IMR-90 (cell line): ENCODE data around the gene REXO5. TPM values are rescaled to one million over a fixed set of nuclear protein-coding genes. Genes with fewer than 3 reads are reported as not detected.

ENCODE experiments used
- ATAC-seq: fragments of 200-7000 bp; cut with Tn5 transposase; 2 replicates; pipeline ENCODE4 v1.9.1; 2020; ENCODE audit warnings: low read depth, mild to moderate bottlenecking, moderate library complexity
- BruUV-seq: library from RNA; stranded (reverse); fragments of 400-500 nt; replicated peaks from 2 replicates; lab custom pipeline; 2021; lab: Mats Ljungman, UMichigan
- CTCF ChIA-PET: fragments of 300-600 bp; formaldehyde crosslinking; extraction: SDS; loops from one replicate; lab custom pipeline; 2021; ENCODE audit warnings: antibody characterized with exemption; lab: Yijun Ruan, JAX
- POLR2A ChIA-PET: fragments of 300-600 bp; sonication (Branson Sonifier 250); formaldehyde crosslinking; loops from one replicate; lab custom pipeline; 2022; ENCODE audit warnings: antibody characterized with exemption; ENCODE audit not compliant: unreplicated experiment; lab: Charles Lee
- DNase-seq: peaks from one replicate; pipeline ENCODE4 v3.0.0; 2013
- H2AFZ ChIP-seq: replicated peaks from 2 replicates; pipeline ENCODE3; 2013; ENCODE audit warnings: low read length, mild to moderate bottlenecking; ENCODE audit not compliant: poor library complexity
- H2AK5ac ChIP-seq: 2 replicates; pipeline ENCODE4 v1.6.1; 2013; ENCODE audit warnings: low read depth, low read length, inconsistent platforms
- H2AK9ac ChIP-seq: replicated peaks from 2 replicates; pipeline ENCODE3; 2013; ENCODE audit warnings: mild to moderate bottlenecking, low read depth, low read length, moderate library complexity; ENCODE audit not compliant: poor library complexity
- H2BK120ac ChIP-seq: 2 replicates; pipeline ENCODE4 v1.6.1; 2013; ENCODE audit warnings: low read depth, low read length, inconsistent platforms
- H2BK15ac ChIP-seq: 3 replicates; pipeline ENCODE4 v1.6.1; 2013; ENCODE audit warnings: low read depth, low read length, inconsistent platforms
- H2BK20ac ChIP-seq: 2 replicates; pipeline ENCODE4 v1.6.1; 2013; ENCODE audit warnings: low read depth, mild to moderate bottlenecking, inconsistent platforms, low read length, moderate library complexity
- H2BK5ac ChIP-seq: 2 replicates; pipeline ENCODE4 v1.6.1; 2013; ENCODE audit warnings: mild to moderate bottlenecking, low read depth, low read length, inconsistent platforms; ENCODE audit not compliant: poor library complexity, severe bottlenecking
- H3K14ac ChIP-seq: replicated peaks from 2 replicates; pipeline ENCODE4 v1.6.1; 2013; ENCODE audit warnings: low read depth, low read length, inconsistent platforms
- H3K18ac ChIP-seq: 2 replicates; pipeline ENCODE4 v1.6.1; 2013; ENCODE audit warnings: low read depth, low read length, control low read depth
- H3K23ac ChIP-seq: 2 replicates; pipeline ENCODE4 v1.6.1; 2013; ENCODE audit warnings: low read depth, low read length, inconsistent platforms
- H3K27ac ChIP-seq: 2 replicates; pipeline ENCODE4 v1.5.1; 2013; ENCODE audit warnings: mild to moderate bottlenecking, control low read depth, low read length; ENCODE audit not compliant: insufficient read depth
- H3K27me3 ChIP-seq: 2 replicates; pipeline ENCODE4 v1.6.1; 2013; ENCODE audit warnings: low read length; ENCODE audit not compliant: control insufficient read depth, insufficient read depth
- H3K36me3 ChIP-seq: 2 replicates; pipeline ENCODE4 v1.6.1; 2013; ENCODE audit warnings: low read length, mixed read lengths; ENCODE audit not compliant: control insufficient read depth, insufficient read depth
- H3K4ac ChIP-seq: 2 replicates; pipeline ENCODE4 v1.6.1; 2013; ENCODE audit warnings: low read depth, low read length, inconsistent platforms
- H3K4me1 ChIP-seq: 2 replicates; pipeline ENCODE4 v1.6.1; 2013; ENCODE audit warnings: low read length, mixed read lengths; ENCODE audit not compliant: control insufficient read depth, insufficient read depth
- H3K4me2 ChIP-seq: 2 replicates; pipeline ENCODE4 v1.6.1; 2013; ENCODE audit warnings: low read depth, mild to moderate bottlenecking, control low read depth, low read length, moderate library complexity
- H3K4me3 ChIP-seq: 2 replicates; pipeline ENCODE4 v1.5.1; 2013; ENCODE audit warnings: low read depth, mild to moderate bottlenecking, control low read depth, low read length, moderate library complexity; ENCODE audit not compliant: insufficient read depth
- H3K56ac ChIP-seq: 2 replicates; pipeline ENCODE4 v1.6.1; 2013; ENCODE audit warnings: low read length, inconsistent platforms; ENCODE audit not compliant: insufficient read depth; ENCODE audit errors: extremely low read depth
- H3K79me1 ChIP-seq, 2 experiments: 2 replicates each; pipeline ENCODE4 v1.6.1; 2013; ENCODE audit warnings: low read length in 2 of 2, inconsistent platforms in 1 of 2, low read depth in 1 of 2
- H3K9ac ChIP-seq: 2 replicates; pipeline ENCODE4 v1.6.1; 2013; ENCODE audit warnings: low read depth, low read length, control low read depth
- H3K9me1 ChIP-seq: 2 replicates; pipeline ENCODE4 v1.6.1; 2013; ENCODE audit warnings: low read length, inconsistent platforms; ENCODE audit not compliant: insufficient read depth
- H3K9me3 ChIP-seq: 2 replicates; pipeline ENCODE4 v1.6.1; 2013; ENCODE audit warnings: low read length; ENCODE audit not compliant: control insufficient read depth, insufficient read depth
- H4K20me1 ChIP-seq: 2 replicates; pipeline ENCODE4 v1.6.1; 2013; ENCODE audit warnings: low read length, inconsistent platforms; ENCODE audit not compliant: insufficient read depth
- H4K5ac ChIP-seq: 2 replicates; pipeline ENCODE4 v1.6.1; 2013; ENCODE audit warnings: mild to moderate bottlenecking, low read depth, low read length, control low read depth
- H4K8ac ChIP-seq, 2 experiments: 2 replicates each; pipeline ENCODE4 v1.6.1; 2013; ENCODE audit warnings: low read depth in 2 of 2, low read length in 2 of 2, control low read depth in 1 of 2, inconsistent platforms in 1 of 2
- H4K91ac ChIP-seq: 2 replicates; pipeline ENCODE4 v1.6.1; 2013; ENCODE audit warnings: low read depth, low read length, inconsistent platforms; ENCODE audit not compliant: insufficient read depth
- CEBPB ChIP-seq: IDR thresholded peaks from 2 replicates; pipeline ENCODE4 v1.6.1; 2012; ENCODE audit warnings: low read depth, low read length, improper control_type of control experiment
- CHD1 ChIP-seq: IDR thresholded peaks from 2 replicates; pipeline ENCODE4 v1.6.1; 2012; ENCODE audit warnings: low read depth, low read length, improper control_type of control experiment
- FOS ChIP-seq: fragments of 150-350 bp; IDR thresholded peaks from 2 replicates; pipeline ENCODE4 v1.6.1; 2016; ENCODE audit warnings: low read depth, low read length
- MAFK ChIP-seq: IDR thresholded peaks from 2 replicates; pipeline ENCODE4 v1.6.1; 2012; ENCODE audit warnings: low read depth, low read length, improper control_type of control experiment
- RAD21 ChIP-seq: IDR thresholded peaks from 2 replicates; pipeline ENCODE4 v1.6.1; 2012; ENCODE audit warnings: low read length, improper control_type of control experiment
- RCOR1 ChIP-seq: IDR thresholded peaks from 2 replicates; pipeline ENCODE4 v1.6.1; 2012; ENCODE audit warnings: mild to moderate bottlenecking, low read length, improper control_type of control experiment; ENCODE audit not compliant: insufficient replicate concordance
- RFX5 ChIP-seq: IDR thresholded peaks from 2 replicates; pipeline ENCODE4 v1.8.0; 2012; ENCODE audit warnings: low read depth, mild to moderate bottlenecking, low read length, moderate library complexity
- WGBS, 2 experiments: methylation state at CpG; one replicate each; pipeline versions ENCODE4 v1.1.5 to v1.1.7; 2013; ENCODE audit warnings: missing lambda C conversion rate in 2 of 2; ENCODE audit not compliant: insufficient read length in 1 of 2; ENCODE audit errors: extremely low coverage in 2 of 2; 5-methylcytosine and 5-hydroxymethylcytosine counted together
- dilution Hi-C: fragments of 300-500 bp; cut with HindIII; formaldehyde crosslinking; loops from one replicate; pipeline ENCODE4 v1.14.3; 2018; ENCODE audit warnings: low sequenced_read_pairs; ENCODE audit not compliant: unreplicated experiment
- in situ Hi-C: fragments of 300-500 bp; cut with MboI; formaldehyde crosslinking; loops from 3 replicates; pipeline ENCODE4 v1.14.3; 2019; ENCODE audit warnings: low sequenced_read_pairs, inconsistent platforms, mixed read lengths
- intact Hi-C: fragments of 100-400 bp; cut with micrococcal nuclease; formaldehyde crosslinking; loops from 2 replicates; pipeline ENCODE4 v1.10.0; 2022
- polyA plus RNA-seq, 3 experiments: library from polyadenylated mRNA; depleted of rRNA; stranded (reverse); fragments of >200 nt; gene quantifications; 2 replicates each; pipeline ENCODE4 v1.2.3, GENCODE V29; 2012; ENCODE audit warnings: low replicate concordance in 1 of 3
- total RNA-seq: library from RNA; depleted of rRNA; stranded (reverse); fragments of >200 nt; gene quantifications from 2 replicates; pipeline ENCODE4 v1.2.3, GENCODE V29; 2012
- TF ChIP-seq, protein P1 (sequence below): conservative IDR thresholded peaks from 2 replicates; pipeline ENCODE4 v1.5.1; 2012; ENCODE audit warnings: mild to moderate bottlenecking, low read depth, low read length, improper control_type of control experiment
- TF ChIP-seq, protein P2 (sequence below): fragments of 150-350 bp; IDR thresholded peaks from 2 replicates; pipeline ENCODE4 v1.6.1; 2016; ENCODE audit warnings: low read depth, mild to moderate bottlenecking, low read length, moderate library complexity, borderline replicate concordance

Gene REXO5
- total and polyA plus RNA-seq, 2 of the 4 experiments (the other 2 are of a cell fraction): 3.7 to 7.0 TPM

DNA sequence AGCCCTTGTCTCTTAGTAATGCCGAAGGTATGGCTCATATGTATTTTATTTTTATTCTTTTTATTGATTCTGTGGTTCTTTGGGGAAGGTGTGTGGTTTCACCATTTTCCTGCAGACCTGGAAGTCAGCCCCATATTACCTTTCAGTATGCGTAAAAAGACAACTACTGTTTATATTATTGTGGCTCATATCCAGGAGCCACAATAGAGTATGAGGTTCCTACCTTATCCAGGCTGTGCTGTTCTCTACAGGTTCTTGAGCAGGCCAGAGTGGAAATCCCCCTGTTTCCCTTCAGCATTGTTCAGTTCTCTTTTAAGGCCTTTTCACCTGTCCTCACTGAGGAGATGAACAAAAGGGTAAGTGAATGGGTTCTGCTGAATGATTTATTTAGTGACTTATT is 33.2 kb downstream of the REXO5 start:
- dilution Hi-C loops: no loop called here
- CTCF ChIA-PET: interaction anchor here (0.6 kb wide), 1 partner anchor 78 kb away, joined by 5 read pairs; no protein-coding TSS in a partner anchor
- H2AFZ ChIP-seq: no peak overlapping the region
- no peak overlapping the region for H3K56ac ChIP-seq
- H3K79me1 ChIP-seq: no peaks in the 10 kb centered on the region; a peak in 1 of 4 replicates
- H2AK9ac ChIP-seq: no peak overlapping the region
- no peak overlapping the region for H2BK5ac ChIP-seq
- intact Hi-C loops: no loop called here
- H3K27ac ChIP-seq: no peak overlapping the region
- H3K4me1 ChIP-seq: no peaks in the 10 kb centered on the region
- no peak overlapping the region for H3K4me2 ChIP-seq
- H3K9me1 ChIP-seq: no peaks in the 10 kb centered on the region
- H2AK5ac ChIP-seq: no peak overlapping the region
- no peak overlapping the region for H4K5ac ChIP-seq
- H2BK120ac ChIP-seq: no peak overlapping the region
- no peak overlapping the region for H2BK15ac ChIP-seq
- no peak overlapping the region for H3K14ac ChIP-seq
- H4K8ac ChIP-seq: no peak overlapping the region
- no peaks in the 10 kb centered on the region for H3K27me3 ChIP-seq
- H3K4ac ChIP-seq: no peak overlapping the region
- in situ Hi-C loops: no loop called here
- no peak overlapping the region for H3K18ac ChIP-seq
- no peak overlapping the region for H3K4me3 ChIP-seq
- no peaks in the 10 kb centered on the region for H4K20me1 ChIP-seq
- no peaks in the 10 kb centered on the region for H3K9me3 ChIP-seq
- H4K91ac ChIP-seq: no peak overlapping the region
- TF ChIP-seq, protein P1, sequence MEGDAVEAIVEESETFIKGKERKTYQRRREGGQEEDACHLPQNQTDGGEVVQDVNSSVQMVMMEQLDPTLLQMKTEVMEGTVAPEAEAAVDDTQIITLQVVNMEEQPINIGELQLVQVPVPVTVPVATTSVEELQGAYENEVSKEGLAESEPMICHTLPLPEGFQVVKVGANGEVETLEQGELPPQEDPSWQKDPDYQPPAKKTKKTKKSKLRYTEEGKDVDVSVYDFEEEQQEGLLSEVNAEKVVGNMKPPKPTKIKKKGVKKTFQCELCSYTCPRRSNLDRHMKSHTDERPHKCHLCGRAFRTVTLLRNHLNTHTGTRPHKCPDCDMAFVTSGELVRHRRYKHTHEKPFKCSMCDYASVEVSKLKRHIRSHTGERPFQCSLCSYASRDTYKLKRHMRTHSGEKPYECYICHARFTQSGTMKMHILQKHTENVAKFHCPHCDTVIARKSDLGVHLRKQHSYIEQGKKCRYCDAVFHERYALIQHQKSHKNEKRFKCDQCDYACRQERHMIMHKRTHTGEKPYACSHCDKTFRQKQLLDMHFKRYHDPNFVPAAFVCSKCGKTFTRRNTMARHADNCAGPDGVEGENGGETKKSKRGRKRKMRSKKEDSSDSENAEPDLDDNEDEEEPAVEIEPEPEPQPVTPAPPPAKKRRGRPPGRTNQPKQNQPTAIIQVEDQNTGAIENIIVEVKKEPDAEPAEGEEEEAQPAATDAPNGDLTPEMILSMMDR: no peak
- TF ChIP-seq CHD1: no peak
- TF ChIP-seq RAD21: no peak
- TF ChIP-seq, protein P2, sequence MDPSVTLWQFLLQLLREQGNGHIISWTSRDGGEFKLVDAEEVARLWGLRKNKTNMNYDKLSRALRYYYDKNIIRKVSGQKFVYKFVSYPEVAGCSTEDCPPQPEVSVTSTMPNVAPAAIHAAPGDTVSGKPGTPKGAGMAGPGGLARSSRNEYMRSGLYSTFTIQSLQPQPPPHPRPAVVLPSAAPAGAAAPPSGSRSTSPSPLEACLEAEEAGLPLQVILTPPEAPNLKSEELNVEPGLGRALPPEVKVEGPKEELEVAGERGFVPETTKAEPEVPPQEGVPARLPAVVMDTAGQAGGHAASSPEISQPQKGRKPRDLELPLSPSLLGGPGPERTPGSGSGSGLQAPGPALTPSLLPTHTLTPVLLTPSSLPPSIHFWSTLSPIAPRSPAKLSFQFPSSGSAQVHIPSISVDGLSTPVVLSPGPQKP: no peak
- TF ChIP-seq RFX5: no peak
- no peak for TF ChIP-seq MAFK
- no peak for TF ChIP-seq CEBPB
- TF ChIP-seq FOS: no peak
- no peak for TF ChIP-seq RCOR1
- BruUV-seq: no TSS peak
- POLR2A ChIA-PET: no interaction called here
- DNase-seq (no peak), ATAC-seq (no peak)
- WGBS, 2 experiments: no CpG with 5 or more reads among the region's 2 CpGs
- H3K9ac ChIP-seq: no peak overlapping the region
- H3K23ac ChIP-seq: no peak overlapping the region
- H2BK20ac ChIP-seq: no peak overlapping the region
- 0 out of 2 replicates have a peak, but pooled peaks cover 4% of the 10 kb centered on the region for H3K36me3 ChIP-seq
